GM19099 (cell line): ENCODE measurements around the gene PCGF3.

Experiments
- POLR2A ChIP-seq: IDR thresholded peaks from 3 replicates; pipeline ENCODE4 v1.6.1; 2011; ENCODE audit warnings: low read depth; ENCODE audit not compliant: insufficient read length; ENCODE audit errors: extremely low read depth

PCGF3 gene

GRCh38 chr4:705278-706082 lies at the start of gene PCGF3:
PCGF3 (plus strand) TSS chr4:705832; CDS start chr4:733681, 27,849 bp downstream.
- TF ChIP-seq POLR2A: peak; percentile 58

- no peak for TF ChIP-seq POLR2A
These were observed 48.9 kb upstream of the PCGF3 start for GRCh38 chr4:656436-657337.

GRCh38 chr4:657338-657833 lies 48.2 kb upstream of the PCGF3 start:
- TF ChIP-seq POLR2A: no peak

GRCh38 chr4:657834-658667 lies 47.6 kb upstream of the PCGF3 start:
- TF ChIP-seq POLR2A: no peak

GRCh38 chr4:658681-659667 lies 46.7 kb upstream of the PCGF3 start:
- no peak for TF ChIP-seq POLR2A

- no peak for TF ChIP-seq POLR2A
These were observed 45.8 kb upstream of the PCGF3 start for GRCh38 chr4:659851-660250.

GRCh38 chr4:660401-660800 lies 45.2 kb upstream of the PCGF3 start:
- no peak for TF ChIP-seq POLR2A

- no peak for TF ChIP-seq POLR2A
These were observed 44.4 kb upstream of the PCGF3 start for GRCh38 chr4:661231-661630.

GRCh38 chr4:661881-662761 lies 43.5 kb upstream of the PCGF3 start:
- TF ChIP-seq POLR2A: no peak

GRCh38 chr4:663046-663437 lies 42.6 kb upstream of the PCGF3 start:
- no peak for TF ChIP-seq POLR2A

GRCh38 chr4:663438-664428 lies 41.9 kb upstream of the PCGF3 start:
- TF ChIP-seq POLR2A: peak; percentile 47
